Measurements from ENCODE around the gene ADCY10.

- no peak for TF ChIP-seq CTCF (IDR thresholded peaks at IDR 0.05)
- no peak for TF ChIP-seq POLR2A (IDR thresholded peaks at IDR 0.05)
Observed at GRCh38 chr1:167926486-167926997, 12.6 kb upstream of the ADCY10 start.

All from adrenal gland (tissue), 5 donors.